ENCODE measurements around the gene LYRM4.

The LYRM4 gene

GRCh38 chr6:5115168-5115567 lies 145.6 kb downstream of the LYRM4 start:
- no peak for DNase-seq

GRCh38 chr6:5113096-5113495 lies 147.7 kb downstream of the LYRM4 start:
- DNase-seq = no peak

GRCh38 chr6:5112066-5112799 lies 148.5 kb downstream of the LYRM4 start:
- DNase-seq = no peak

GRCh38 chr6:5111626-5112025 lies 149.1 kb downstream of the LYRM4 start:
- no peak for DNase-seq

- DNase-seq = no peak
Observed at GRCh38 chr6:5110246-5110645, 150.5 kb downstream of the LYRM4 start.

- DNase-seq = no peak
Observed at GRCh38 chr6:5109436-5109835, 151.3 kb downstream of the LYRM4 start.

GRCh38 chr6:5108536-5109150 lies 152.1 kb downstream of the LYRM4 start:
- no peak for DNase-seq

GRCh38 chr6:5108068-5108467 lies 152.7 kb downstream of the LYRM4 start:
- DNase-seq = no peak

GRCh38 chr6:5107341-5107740 lies 153.4 kb downstream of the LYRM4 start:
- DNase-seq = no peak

GRCh38 chr6:5105146-5105545 lies 155.6 kb downstream of the LYRM4 start:
- no peak for DNase-seq

GRCh38 chr6:5104667-5105066 lies 156.1 kb downstream of the LYRM4 start:
- DNase-seq = no peak

- DNase-seq = no peak
Observed at GRCh38 chr6:5103250-5103649, 157.5 kb downstream of the LYRM4 start.

GRCh38 chr6:5102267-5102970 lies 158.3 kb downstream of the LYRM4 start:
- no peak for DNase-seq

GRCh38 chr6:5100806-5101205 lies 159.9 kb downstream of the LYRM4 start:
- no peak for DNase-seq

- DNase-seq = no peak
Observed at GRCh38 chr6:5099537-5099936, 161.2 kb downstream of the LYRM4 start.

GRCh38 chr6:5098501-5099270 lies 162.1 kb downstream of the LYRM4 start:
- no peak for DNase-seq

GRCh38 chr6:5096482-5096881 lies 164.3 kb downstream of the LYRM4 start:
- DNase-seq = no peak

- DNase-seq = no peak
Observed at GRCh38 chr6:5095236-5095635, 165.5 kb downstream of the LYRM4 start.

- no peak for DNase-seq
Observed at GRCh38 chr6:5094327-5094726, 166.4 kb downstream of the LYRM4 start.

GRCh38 chr6:5093231-5094015 lies 167.3 kb downstream of the LYRM4 start:
- DNase-seq = no peak

GRCh38 chr6:5091210-5092069 lies 169.3 kb downstream of the LYRM4 start:
- DNase-seq = no peak

GRCh38 chr6:5090603-5091002 lies 170.1 kb downstream of the LYRM4 start:
- DNase-seq = no peak

Data from stimulated activated naive CD4-positive, alpha-beta T cell (primary cell).